HepG2 (cell line): ENCODE measurements around the gene MTA1. TPM values are rescaled to one million over a fixed set of nuclear protein-coding genes. Genes with fewer than 3 reads are reported as not detected.

ENCODE experiments used
- ATAC-seq: fragments of 200-7000 bp; cut with Tn5 transposase; 3 replicates; pipeline ENCODE4 v1.9.1; 2020; ENCODE audit warnings: mild to moderate bottlenecking, moderate library complexity
- BruUV-seq: library from RNA; stranded (reverse); fragments of 400-500 nt; replicated peaks from 2 replicates; lab custom pipeline; 2021; lab: Mats Ljungman, UMichigan
- CTCF ChIA-PET: fragments of 300-600 bp; formaldehyde crosslinking; extraction: SDS; loops from one replicate; lab custom pipeline; 2021; ENCODE audit warnings: low total read pairs, inconsistent platforms, low intra/inter-chr PET ratio; lab: Yijun Ruan, JAX
- POLR2A ChIA-PET: fragments of 350-600 bp; sonication (Branson Sonifier 250); formaldehyde crosslinking; loops from one replicate; lab custom pipeline; 2020; ENCODE audit warnings: antibody characterized with exemption, inconsistent platforms; lab: Yijun Ruan, JAX
- DNase-seq: peaks from one replicate; pipeline ENCODE4 v3.0.0-alpha.2; 2015; ENCODE audit warnings: low spot score
- FAIRE-seq: peaks from 3 replicates; lab custom pipeline; 2011; peaks lifted over from hg19 to GRCh38; lab: Jason Lieb, UNC
- H2AFZ ChIP-seq: one replicate; pipeline ENCODE4 v1.6.1; 2011; ENCODE audit warnings: low read length, inconsistent platforms
- H3K27ac ChIP-seq: fragments of 300-600 bp; 3 replicates; pipeline ENCODE4 v1.8.0; 2011; ENCODE audit warnings: mixed run types, mild to moderate bottlenecking, mixed read lengths, low read length, inconsistent platforms; ENCODE audit not compliant: insufficient read depth; ENCODE audit errors: extremely low read length
- H3K27me3 ChIP-seq, 2 experiments: fragments of 200-600 bp in 1 of 2; 2 replicates in 1 of 2; 3 replicates in 1 of 2; pipeline versions ENCODE4 v1.6.0 to v1.8.0; 2011; ENCODE audit warnings: low read length in 2 of 2, mild to moderate bottlenecking in 2 of 2, moderate library complexity in 2 of 2, inconsistent platforms in 1 of 2; ENCODE audit not compliant: insufficient read depth in 2 of 2, control insufficient read depth in 1 of 2
- H3K36me3 ChIP-seq, 2 experiments: fragments of 200-600 bp in 1 of 2; replicated peaks in 1 of 2; 2 replicates in 1 of 2; 3 replicates in 1 of 2; pipeline versions ENCODE4 v1.5.1 to v1.8.0; 2011; ENCODE audit warnings: low read length in 2 of 2, inconsistent platforms in 1 of 2; ENCODE audit not compliant: insufficient read depth in 2 of 2, control insufficient read depth in 1 of 2
- H3K4me1 ChIP-seq: 2 replicates; pipeline ENCODE4 v1.5.1; 2012; ENCODE audit warnings: low read length, inconsistent platforms; ENCODE audit not compliant: insufficient read depth
- H3K4me2 ChIP-seq: 2 replicates; pipeline ENCODE4 v1.6.0; 2011; ENCODE audit warnings: low read depth, low read length, inconsistent platforms
- H3K4me3 ChIP-seq, 3 experiments: fragments of 200-600 bp in 1 of 3; sonication (generic), shearing (Covaris generic) in 1 of 3; replicated peaks in 1 of 3; 2 replicates each; pipeline ENCODE4 v1.5.1; 2011 to 2016; ENCODE audit warnings: low read length in 3 of 3, inconsistent platforms in 2 of 3, low read depth in 2 of 3, mild to moderate bottlenecking in 2 of 3, control low read depth in 1 of 3, mixed read lengths in 1 of 3; ENCODE audit not compliant: insufficient read depth in 1 of 3
- H3K79me2 ChIP-seq: one replicate; pipeline ENCODE4 v1.6.1; 2011; ENCODE audit warnings: low read length, inconsistent platforms; ENCODE audit not compliant: insufficient read depth
- H3K9ac ChIP-seq: 2 replicates; pipeline ENCODE4 v1.6.0; 2011; ENCODE audit warnings: mild to moderate bottlenecking, low read depth, low read length, inconsistent platforms; ENCODE audit not compliant: insufficient read depth
- H3K9me3 ChIP-seq: 2 replicates; pipeline ENCODE4 v1.5.1; 2012; ENCODE audit warnings: mild to moderate bottlenecking, low read length
- H4K20me1 ChIP-seq: 2 replicates; pipeline ENCODE4 v1.6.0; 2011; ENCODE audit warnings: inconsistent platforms, mild to moderate bottlenecking, low read length, moderate library complexity; ENCODE audit not compliant: insufficient read depth
- JUND ChIP-seq: sonication (generic); formaldehyde crosslinking; IDR thresholded peaks from 2 replicates; pipeline ENCODE4 v1.8.0; 2022; ENCODE audit warnings: mild to moderate bottlenecking, missing genetic modification reagents
- LBX2 ChIP-seq: sonication (generic); formaldehyde crosslinking; IDR thresholded peaks from 2 replicates; pipeline ENCODE4 v1.5.0; 2020; ENCODE audit warnings: missing genetic modification reagents, mild to moderate bottlenecking, borderline replicate concordance
- MIER3 ChIP-seq: IDR thresholded peaks from 2 replicates; pipeline ENCODE4 v1.6.1; 2016; ENCODE audit warnings: missing compliant biosample characterization, borderline replicate concordance
- MLXIP ChIP-seq: sonication (generic); formaldehyde crosslinking; IDR thresholded peaks from 2 replicates; pipeline ENCODE4 v1.9.0; 2021; ENCODE audit warnings: missing genetic modification reagents, borderline replicate concordance
- MYPOP ChIP-seq: sonication (generic); formaldehyde crosslinking; IDR thresholded peaks from 2 replicates; pipeline ENCODE4 v1.8.1; 2023; ENCODE audit warnings: mild to moderate bottlenecking, moderate library complexity, missing genetic modification reagents
- NR2F2 ChIP-seq: IDR thresholded peaks from 2 replicates; pipeline ENCODE4 v1.6.1; 2012; ENCODE audit warnings: low read depth, inconsistent platforms, borderline replicate concordance
- ZNF674 ChIP-seq: sonication (generic); formaldehyde crosslinking; IDR thresholded peaks from 2 replicates; pipeline ENCODE4 v1.5.0; 2020; ENCODE audit warnings: low read depth, mild to moderate bottlenecking, missing genetic modification reagents
- ZNF83 ChIP-seq: sonication (generic); formaldehyde crosslinking; IDR thresholded peaks from 2 replicates; pipeline ENCODE4 v1.4.0; 2020; ENCODE audit warnings: missing genetic modification reagents, mild to moderate bottlenecking, borderline replicate concordance
- WGBS: methylation state at CpG from one replicate; pipeline ENCODE4 v1.1.6; 2017; ENCODE audit warnings: low lambda C conversion rate; 5-methylcytosine and 5-hydroxymethylcytosine counted together
- in situ Hi-C: cut with HindIII; loops from 2 replicates; pipeline ENCODE4 v1.10.0; 2017; ENCODE audit warnings: low pct_unique_long_range_greater_than_20kb; ENCODE audit not compliant: extremely low pct_ligation_motif_present
- intact Hi-C: fragments of 100-400 bp; cut with micrococcal nuclease; formaldehyde crosslinking; loops from one replicate; pipeline ENCODE4 v1.10.0; 2022; ENCODE audit not compliant: unreplicated experiment
- polyA plus RNA-seq, 8 experiments: library from polyadenylated mRNA; depleted of rRNA in 3 of 8; stranded (reverse) in 7 of 8; unstranded in 1 of 8; fragments of >200 nt; fragmentation: Illumina TruSeq in 4 of 8; extraction: Trizol in 4 of 8; gene quantifications; 2 replicates each; pipeline versions ENCODE4 v1.2.1 to v1.2.3, GENCODE V29; 2011 to 2016; ENCODE audit warnings: low read depth in 4 of 8, missing spikeins in 1 of 8, mixed read lengths in 1 of 8; ENCODE audit not compliant: insufficient read depth in 1 of 8
- total RNA-seq, 5 experiments: library from RNA; depleted of rRNA; stranded (reverse); fragments of >200 nt; fragmentation: Illumina TruSeq; extraction: Trizol; gene quantifications; 2 replicates each; pipeline ENCODE4 v1.2.3, GENCODE V29; 2016; ENCODE audit warnings: low read depth in 1 of 5
- TF ChIP-seq, protein P1 (sequence below): sonication (generic); formaldehyde crosslinking; IDR thresholded peaks from 2 replicates; pipeline ENCODE4 v1.5.0; 2020; ENCODE audit warnings: missing genetic modification reagents

Gene MTA1
- total and polyA plus RNA-seq, 2 of the 13 experiments (the other 11 are each of a cell fraction or from before 2014, with no cell fraction given), result 35.2 to 85.8 TPM

DNA sequence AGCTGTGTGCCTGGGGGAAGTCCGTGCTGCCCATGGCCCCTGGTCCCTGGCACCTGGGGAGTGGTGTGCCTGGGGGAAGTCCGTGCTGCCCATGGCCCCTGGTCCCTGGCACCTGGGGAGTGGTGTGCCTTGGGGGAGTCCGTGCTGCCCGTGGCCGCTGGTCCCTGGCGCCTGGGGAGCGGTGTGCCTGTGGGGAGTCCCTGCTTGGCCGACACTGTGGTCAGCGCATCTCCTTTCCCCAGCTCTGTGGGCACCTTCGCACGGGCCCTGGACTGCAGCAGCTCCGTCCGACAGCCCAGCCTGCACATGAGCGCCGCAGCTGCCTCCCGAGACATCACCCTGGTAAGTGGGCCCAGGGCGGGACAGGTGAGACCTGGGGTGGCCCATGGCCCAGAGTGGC lies 40.5 kb downstream of the MTA1 start:
- DNase-seq (no peak), ATAC-seq (no peak), FAIRE-seq (no peak)
- ChIA-PET CTCF (no interaction called here), POLR2A (no interaction called here)
- no peak for TF ChIP-seq NR2F2
- no peak for TF ChIP-seq ZNF83 (CRISPR knock-in tag)
- no peak for TF ChIP-seq ZNF674 (CRISPR knock-in tag)
- TF ChIP-seq MYPOP, result no peak
- no peak for TF ChIP-seq MIER3 (CRISPR knock-in tag)
- TF ChIP-seq, protein P1, sequence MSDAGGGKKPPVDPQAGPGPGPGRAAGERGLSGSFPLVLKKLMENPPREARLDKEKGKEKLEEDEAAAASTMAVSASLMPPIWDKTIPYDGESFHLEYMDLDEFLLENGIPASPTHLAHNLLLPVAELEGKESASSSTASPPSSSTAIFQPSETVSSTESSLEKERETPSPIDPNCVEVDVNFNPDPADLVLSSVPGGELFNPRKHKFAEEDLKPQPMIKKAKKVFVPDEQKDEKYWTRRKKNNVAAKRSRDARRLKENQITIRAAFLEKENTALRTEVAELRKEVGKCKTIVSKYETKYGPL (CRISPR knock-in tag), result no peak
- no peak for TF ChIP-seq JUND (CRISPR knock-in tag)
- TF ChIP-seq MLXIP (CRISPR knock-in tag), result no peak
- no peak for TF ChIP-seq LBX2 (CRISPR knock-in tag)
- Histone ChIP-seq H3K4me2 (no peak overlapping the region), H3K4me1 (no peaks in the 10 kb centered on the region), H3K4me3 (no peak overlapping the region), H4K20me1 (no peaks in the 10 kb centered on the region), H3K36me3 (peaks cover 16 to 44% of the 10 kb centered on the region in 2 experiments; a peak in 4 of 5 replicates), H3K27me3 (no peaks in the 10 kb centered on the region), H2AFZ (no peak overlapping the region), H3K9ac (no peak overlapping the region), H3K79me2 (no peaks in the 10 kb centered on the region), H3K9me3 (no peaks in the 10 kb centered on the region), H3K27ac (no peak overlapping the region)
- in situ Hi-C loops (no loop called here), intact Hi-C loops (no loop called here)
- no CpG with 5 or more reads among the region's 17 CpGs for WGBS
- BruUV-seq, result no TSS peak
